Gastrocnemius medialis (tissue), 4 donors: ENCODE data around the gene DYNLRB1. TPM values are rescaled to one million over a fixed set of nuclear protein-coding genes. Genes with fewer than 3 reads are reported as not detected.
A peak's percentile ranks its signal among the peaks of the same experiment; 100 is the strongest.
"Not testable (repeated sequence)": the region's sequence is repeated elsewhere in the genome, so short reads cannot be mapped to it uniquely, and the experiment has no call there.

Experiments
- ATAC-seq, 2 donors: fragments of 150-250 bp; one replicate each; pipeline ENCODE4 v1.9.1; 2016
- DNase-seq, 2 donors: peaks; one replicate each; pipeline ENCODE4 v3.0.0-alpha.2; 2019
- H3K27ac ChIP-seq, 4 donors: fragments of 200-600 bp; sonication (generic); 1 replicate in 1 of 4; 2 replicates in 3 of 4; pipeline ENCODE4 v1.5.1; 2016 to 2018; ENCODE audit warnings: mild to moderate bottlenecking in 2 of 4, moderate library complexity in 1 of 4
- H3K27me3 ChIP-seq, 3 donors: fragments of 200-600 bp; sonication (generic) in 2 of 3; 1 replicate in 1 of 3; 2 replicates in 2 of 3; pipeline versions ENCODE4 v1.5.1 to v1.6.0; 2016 to 2019; ENCODE audit warnings: mild to moderate bottlenecking in 1 of 3, moderate library complexity in 1 of 3
- H3K36me3 ChIP-seq, 2 donors: fragments of 200-600 bp; sonication (generic) in 1 of 2; one replicate each; pipeline ENCODE4 v1.5.1; 2017 to 2018
- H3K4me1 ChIP-seq, 2 donors: fragments of 200-600 bp; sonication (generic) in 1 of 2; one replicate each; pipeline ENCODE4 v1.5.1; 2016 to 2017; ENCODE audit warnings: mild to moderate bottlenecking in 2 of 2
- H3K4me3 ChIP-seq, 4 donors: fragments of 200-600 bp; sonication (generic) in 3 of 4; 1 replicate in 1 of 4; 2 replicates in 3 of 4; pipeline ENCODE4 v1.5.1; 2016 to 2019; ENCODE audit warnings: mild to moderate bottlenecking in 2 of 4
- H3K9me3 ChIP-seq, 3 donors: fragments of 200-600 bp; sonication (generic) in 2 of 3; 1 replicate in 1 of 3; 2 replicates in 2 of 3; pipeline ENCODE4 v1.5.1; 2016 to 2019
- POLR2A ChIP-seq, 2 donors: fragments of 450-650 bp; IDR thresholded peaks; one replicate each; pipeline ENCODE4 v1.6.1; 2017; ENCODE audit warnings: antibody characterized with exemption in 2 of 2, mild to moderate bottlenecking in 2 of 2, moderate library complexity in 2 of 2
- in situ Hi-C, 4 donors: fragments of 200-750 bp; cut with MboI; loops; one replicate each; pipeline versions ENCODE4 v1.15.0 to v1.8.0; 2017; ENCODE audit warnings: low sequenced_read_pairs in 4 of 4
- intact Hi-C: fragments of 100-400 bp; cut with DNase I; formaldehyde crosslinking; loops from one replicate; pipeline ENCODE4 v1.15.1; 2023; ENCODE audit warnings: low total_unique reads
- total RNA-seq, 4 donors: library from RNA; depleted of rRNA; stranded (reverse); fragments of >200 nt; gene quantifications; one replicate each; pipeline versions ENCODE4 v1.1.0 to v1.2.3, GENCODE V29; 2016
- TF ChIP-seq, protein P1 (sequence below), 5 experiments: fragments of 450-650 bp in 3 of 5; fragments of 200-600 bp in 2 of 5; sonication (generic) in 2 of 5; IDR thresholded peaks in 4 of 5; conservative IDR thresholded peaks in 1 of 5; 1 replicate in 4 of 5; 2 replicates in 1 of 5; pipeline ENCODE4 v1.5.1; 2016 to 2019; ENCODE audit warnings: antibody characterized with exemption in 5 of 5, mild to moderate bottlenecking in 3 of 5, moderate library complexity in 3 of 5

The DYNLRB1 gene
- total RNA-seq, 4 donors from 2014 or later, result 115 to 216 (median 142) TPM

DNA sequence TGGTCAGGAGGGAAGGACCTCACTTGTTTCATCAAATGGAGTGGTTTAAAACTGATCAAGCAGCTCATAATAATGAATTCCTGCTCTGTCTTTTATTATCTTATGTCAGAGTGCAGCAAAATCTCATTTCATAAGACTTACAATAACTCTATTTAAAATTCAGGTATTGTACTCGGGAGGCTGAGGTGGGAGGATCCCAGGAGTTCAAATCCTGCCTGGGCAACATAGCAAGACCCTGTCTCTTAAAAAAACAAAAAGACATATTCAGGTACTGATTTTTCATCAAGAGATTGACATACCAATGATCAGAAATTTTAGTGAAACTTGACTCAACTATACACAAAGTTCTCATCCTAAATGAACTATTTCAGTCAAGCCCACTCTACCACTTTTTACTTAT lies 5.6 kb upstream of the DYNLRB1 start:
- Histone ChIP-seq H3K9me3 (no peaks in the 10 kb centered on the region), H3K4me1 (peaks cover 0 to 11% of the 10 kb centered on the region in 2 donors), H3K27ac (no peak overlapping the region), H3K4me3 (no peak overlapping the region), H3K27me3 (no peaks in the 10 kb centered on the region), H3K36me3 (peaks cover 2 to 44% of the 10 kb centered on the region in 2 donors)
- no peak for TF ChIP-seq POLR2A (IDR thresholded peaks at IDR 0.05)
- TF ChIP-seq, protein P1, sequence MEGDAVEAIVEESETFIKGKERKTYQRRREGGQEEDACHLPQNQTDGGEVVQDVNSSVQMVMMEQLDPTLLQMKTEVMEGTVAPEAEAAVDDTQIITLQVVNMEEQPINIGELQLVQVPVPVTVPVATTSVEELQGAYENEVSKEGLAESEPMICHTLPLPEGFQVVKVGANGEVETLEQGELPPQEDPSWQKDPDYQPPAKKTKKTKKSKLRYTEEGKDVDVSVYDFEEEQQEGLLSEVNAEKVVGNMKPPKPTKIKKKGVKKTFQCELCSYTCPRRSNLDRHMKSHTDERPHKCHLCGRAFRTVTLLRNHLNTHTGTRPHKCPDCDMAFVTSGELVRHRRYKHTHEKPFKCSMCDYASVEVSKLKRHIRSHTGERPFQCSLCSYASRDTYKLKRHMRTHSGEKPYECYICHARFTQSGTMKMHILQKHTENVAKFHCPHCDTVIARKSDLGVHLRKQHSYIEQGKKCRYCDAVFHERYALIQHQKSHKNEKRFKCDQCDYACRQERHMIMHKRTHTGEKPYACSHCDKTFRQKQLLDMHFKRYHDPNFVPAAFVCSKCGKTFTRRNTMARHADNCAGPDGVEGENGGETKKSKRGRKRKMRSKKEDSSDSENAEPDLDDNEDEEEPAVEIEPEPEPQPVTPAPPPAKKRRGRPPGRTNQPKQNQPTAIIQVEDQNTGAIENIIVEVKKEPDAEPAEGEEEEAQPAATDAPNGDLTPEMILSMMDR (IDR thresholded peaks at IDR 0.05 in 4 of 5, conservative IDR thresholded peaks at IDR 0.05 in 1 of 5), result no peak
- no peak for DNase-seq
- intact Hi-C loops, result no loop called here
- in situ Hi-C loops, result loop anchor here in 3 of 4 donors (10.0 kb wide), 2 partner anchors 196 to 206 kb away; partner anchors contain the start of gene AHCY (in 1 of the 3)
- ATAC-seq, result no peak

DNA sequence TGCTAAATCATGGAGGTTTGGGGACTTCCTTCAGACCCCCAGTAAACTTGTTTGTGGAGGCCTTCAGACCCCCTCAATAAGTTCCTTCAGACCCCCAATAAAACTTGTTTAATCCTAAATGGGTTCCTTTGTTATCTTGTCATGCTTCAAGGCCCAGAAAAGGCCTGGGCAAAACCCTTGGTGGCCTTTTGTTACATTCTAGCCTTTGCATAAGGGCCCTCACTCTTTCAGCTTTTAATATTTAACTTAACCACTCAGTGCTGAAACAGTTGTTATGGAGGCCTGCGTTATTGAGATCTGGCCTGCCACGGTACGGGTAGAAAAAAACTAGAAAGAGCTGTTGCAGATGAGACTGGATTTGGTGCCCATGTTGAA lies 4.3 kb upstream of the DYNLRB1 start:
- in situ Hi-C loops (loop anchor here in 3 of 4 donors (10.0 kb wide), 2 partner anchors 197 to 207 kb away; partner anchors contain the start of gene AHCY (in 1 of the 3)), intact Hi-C loops (no loop called here)
- peaks cover 2 to 36% of the 10 kb centered on the region in 2 donors for H3K36me3 ChIP-seq

DNA sequence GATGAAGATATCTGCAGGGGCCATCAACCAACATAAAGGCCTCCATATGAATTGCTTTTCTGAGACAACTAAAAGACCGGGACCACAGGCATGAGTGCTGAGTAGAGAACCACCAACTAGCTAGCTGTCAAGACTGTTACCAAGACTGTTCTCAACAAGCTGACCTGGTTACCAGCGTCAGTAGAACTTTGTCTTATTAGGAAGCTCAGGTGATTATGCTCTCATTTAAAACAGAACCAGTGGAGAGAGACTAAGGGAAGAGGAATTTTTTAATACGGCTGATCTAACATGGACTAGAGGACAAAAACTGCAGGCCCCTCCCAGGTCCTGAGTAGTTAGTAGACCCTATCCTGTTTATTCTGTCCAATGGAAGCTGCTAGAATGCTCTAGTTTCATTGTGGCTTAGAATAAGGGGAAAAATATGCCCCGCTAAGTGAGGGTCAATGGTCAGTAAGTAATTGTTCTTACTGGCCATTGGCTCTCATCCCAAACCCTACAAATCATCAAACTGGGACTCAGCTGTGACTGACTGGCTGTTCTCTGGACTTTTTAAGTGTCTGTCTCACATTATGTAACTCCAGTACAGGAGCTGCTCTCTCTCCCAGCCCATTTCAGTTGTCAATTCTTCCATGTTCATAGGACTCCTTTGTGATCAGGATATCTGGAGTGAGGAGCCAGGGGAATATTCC lies 3.8 kb upstream of the DYNLRB1 start:
- H3K27me3 ChIP-seq, result no peaks in the 10 kb centered on the region
- no peak overlapping the region for H3K4me3 ChIP-seq
- ATAC-seq (no peak), DNase-seq (no peak)
- intact Hi-C loops, result no loop called here
- H3K36me3 ChIP-seq, result peaks cover 2 to 34% of the 10 kb centered on the region in 2 donors
- TF ChIP-seq, protein P1 (IDR thresholded peaks at IDR 0.05 in 4 of 5, conservative IDR thresholded peaks at IDR 0.05 in 1 of 5), result no peak
- no peak for TF ChIP-seq POLR2A (IDR thresholded peaks at IDR 0.05)
- H3K4me1 ChIP-seq, result peaks cover 9 to 15% of the 10 kb centered on the region in 2 donors
- in situ Hi-C loops, result loop anchor here in 3 of 4 donors (10.0 kb wide), 2 partner anchors 198 to 208 kb away; partner anchors contain the start of gene AHCY (in 1 of the 3)
- peak overlapping the region in 1 of 4 donors; percentile 22 for H3K27ac ChIP-seq
- H3K9me3 ChIP-seq, result no peaks in the 10 kb centered on the region

More for the DNA sequence above, 4.3 kb upstream of the DYNLRB1 start:
- ATAC-seq (no peak), DNase-seq (no peak)
- Histone ChIP-seq H3K27ac (no peak overlapping the region), H3K4me3 (no peak overlapping the region), H3K27me3 (no peaks in the 10 kb centered on the region), H3K4me1 (peaks cover 5 to 11% of the 10 kb centered on the region in 2 donors), H3K9me3 (no peaks in the 10 kb centered on the region)
- TF ChIP-seq POLR2A (IDR thresholded peaks at IDR 0.05), result no peak

DNA sequence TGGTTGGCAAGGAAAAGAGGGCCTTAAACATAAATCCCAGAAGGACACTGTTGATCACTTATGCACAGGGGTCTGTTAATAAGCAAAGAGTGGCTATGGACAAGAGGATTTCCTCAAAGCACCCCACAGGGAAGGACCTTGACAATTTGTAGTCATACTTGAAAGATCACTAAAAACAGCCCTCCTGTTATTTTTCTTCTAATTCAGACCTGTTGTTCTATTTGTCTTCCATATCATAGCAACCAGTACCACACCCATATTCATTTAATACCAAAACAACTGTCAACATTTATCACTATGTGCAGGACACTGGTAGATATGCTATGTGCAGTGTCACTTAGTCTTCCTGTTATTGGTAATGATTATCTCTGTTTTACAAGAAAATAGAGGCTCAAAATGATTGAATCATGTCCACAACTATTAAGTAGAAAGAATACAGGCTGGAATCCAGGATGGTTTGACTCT lies 3.2 kb upstream of the DYNLRB1 start:
- no peak overlapping the region for H3K4me3 ChIP-seq
- ATAC-seq (no peak), DNase-seq (no peak)
- no peaks in the 10 kb centered on the region for H3K27me3 ChIP-seq
- peaks cover 2 to 29% of the 10 kb centered on the region in 2 donors for H3K36me3 ChIP-seq
- H3K9me3 ChIP-seq, result no peaks in the 10 kb centered on the region
- peaks cover 9 to 21% of the 10 kb centered on the region in 2 donors for H3K4me1 ChIP-seq
- no peak for TF ChIP-seq POLR2A (IDR thresholded peaks at IDR 0.05)
- TF ChIP-seq, protein P1 (IDR thresholded peaks at IDR 0.05 in 4 of 5, conservative IDR thresholded peaks at IDR 0.05 in 1 of 5), result no peak
- in situ Hi-C loops, result loop anchor here in 3 of 4 donors (10.0 kb wide), 2 partner anchors 198 to 208 kb away; partner anchors contain the start of gene AHCY (in 1 of the 3)
- H3K27ac ChIP-seq, result peak overlapping the region in 1 of 4 donors; percentile 22
- intact Hi-C loops, result no loop called here

DNA sequence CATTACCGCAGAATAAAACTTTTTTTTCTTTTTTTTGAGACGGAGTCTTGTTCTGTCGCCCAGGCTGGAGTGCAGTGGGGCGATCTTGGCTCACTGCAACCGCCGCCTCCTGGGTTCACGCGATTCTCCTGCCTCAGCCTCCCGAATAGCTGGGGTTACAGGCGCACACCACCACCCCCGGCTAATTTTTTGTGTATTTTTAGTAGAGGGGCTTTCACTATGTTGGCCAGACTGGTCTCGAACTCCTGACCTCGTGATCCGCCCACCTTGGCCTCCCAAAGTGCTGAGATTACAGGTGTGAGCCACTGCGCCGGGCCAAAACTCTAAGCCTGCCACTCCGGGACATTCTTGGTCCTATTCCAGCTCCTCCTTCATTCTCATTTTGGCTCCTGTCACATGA lies 2.2 kb upstream of the DYNLRB1 start:
- peaks cover 19 to 23% of the 10 kb centered on the region in 2 donors for H3K4me1 ChIP-seq
- H3K27me3 ChIP-seq, DNase-seq, ATAC-seq, H3K4me3 ChIP-seq, H3K27ac ChIP-seq, H3K9me3 ChIP-seq, intact Hi-C loops: not testable (repeated sequence)
- in situ Hi-C loops, result loop anchor here in 3 of 4 donors (10.0 kb wide), 2 partner anchors 199 to 209 kb away; partner anchors contain the start of gene AHCY (in 1 of the 3)
- H3K36me3 ChIP-seq, result peaks cover 0 to 18% of the 10 kb centered on the region in 2 donors
